HG03064 (cell line): ENCODE measurements around the gene COL6A1.

ENCODE experiments used
- ATAC-seq: cut with Tn5 transposase; IDR thresholded peaks from one replicate; pipeline ENCODE4 v1.9.1; 2021; ENCODE audit warnings: low read depth; ENCODE audit not compliant: unreplicated experiment

COL6A1 gene, protein sequence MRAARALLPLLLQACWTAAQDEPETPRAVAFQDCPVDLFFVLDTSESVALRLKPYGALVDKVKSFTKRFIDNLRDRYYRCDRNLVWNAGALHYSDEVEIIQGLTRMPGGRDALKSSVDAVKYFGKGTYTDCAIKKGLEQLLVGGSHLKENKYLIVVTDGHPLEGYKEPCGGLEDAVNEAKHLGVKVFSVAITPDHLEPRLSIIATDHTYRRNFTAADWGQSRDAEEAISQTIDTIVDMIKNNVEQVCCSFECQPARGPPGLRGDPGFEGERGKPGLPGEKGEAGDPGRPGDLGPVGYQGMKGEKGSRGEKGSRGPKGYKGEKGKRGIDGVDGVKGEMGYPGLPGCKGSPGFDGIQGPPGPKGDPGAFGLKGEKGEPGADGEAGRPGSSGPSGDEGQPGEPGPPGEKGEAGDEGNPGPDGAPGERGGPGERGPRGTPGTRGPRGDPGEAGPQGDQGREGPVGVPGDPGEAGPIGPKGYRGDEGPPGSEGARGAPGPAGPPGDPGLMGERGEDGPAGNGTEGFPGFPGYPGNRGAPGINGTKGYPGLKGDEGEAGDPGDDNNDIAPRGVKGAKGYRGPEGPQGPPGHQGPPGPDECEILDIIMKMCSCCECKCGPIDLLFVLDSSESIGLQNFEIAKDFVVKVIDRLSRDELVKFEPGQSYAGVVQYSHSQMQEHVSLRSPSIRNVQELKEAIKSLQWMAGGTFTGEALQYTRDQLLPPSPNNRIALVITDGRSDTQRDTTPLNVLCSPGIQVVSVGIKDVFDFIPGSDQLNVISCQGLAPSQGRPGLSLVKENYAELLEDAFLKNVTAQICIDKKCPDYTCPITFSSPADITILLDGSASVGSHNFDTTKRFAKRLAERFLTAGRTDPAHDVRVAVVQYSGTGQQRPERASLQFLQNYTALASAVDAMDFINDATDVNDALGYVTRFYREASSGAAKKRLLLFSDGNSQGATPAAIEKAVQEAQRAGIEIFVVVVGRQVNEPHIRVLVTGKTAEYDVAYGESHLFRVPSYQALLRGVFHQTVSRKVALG

DNA sequence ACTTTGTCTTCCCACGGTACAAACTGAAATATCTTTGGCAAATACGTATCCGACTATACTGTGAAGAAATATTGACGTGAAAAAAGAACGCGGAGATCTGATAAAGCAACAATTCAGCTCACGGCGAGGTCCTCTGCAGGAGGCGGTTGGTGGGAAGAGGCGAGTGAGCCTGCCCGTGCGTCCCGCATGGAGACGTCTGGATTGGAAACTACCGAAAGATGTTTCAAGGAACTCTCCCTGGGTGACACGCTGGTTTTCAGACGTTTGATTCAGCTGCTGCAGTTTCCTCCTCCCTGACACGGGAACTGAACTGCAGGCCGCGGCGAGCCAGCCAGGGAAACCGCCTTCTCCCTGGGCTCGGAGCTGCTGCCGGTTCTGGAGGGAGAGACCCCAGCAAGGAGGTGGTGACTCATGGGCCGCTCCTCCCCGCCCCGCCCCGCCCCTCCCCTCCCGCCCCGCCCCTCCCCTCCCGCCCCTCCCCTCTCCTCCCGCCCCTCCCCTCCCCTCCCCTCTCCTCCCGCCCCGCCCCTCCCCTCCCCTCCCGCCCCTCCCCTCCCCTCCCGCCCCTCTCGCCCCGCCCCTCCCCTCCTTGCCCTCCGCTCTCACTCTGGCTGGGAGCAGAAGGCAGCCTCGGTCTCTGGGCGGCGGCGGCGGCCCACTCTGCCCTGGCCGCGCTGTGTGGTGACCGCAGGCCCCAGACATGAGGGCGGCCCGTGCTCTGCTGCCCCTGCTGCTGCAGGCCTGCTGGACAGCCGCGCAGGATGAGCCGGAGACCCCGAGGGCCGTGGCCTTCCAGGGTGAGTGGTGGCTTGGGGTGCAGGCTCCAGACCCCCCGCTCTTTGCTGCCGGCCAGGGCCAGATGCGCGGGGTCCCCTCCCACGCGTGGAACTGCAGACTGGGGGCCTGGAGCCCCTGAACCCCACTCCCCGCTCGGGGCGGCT lies at the start of gene COL6A1:
Gene COL6A1, plus strand, starts transcription at position 620 of the 941 bp plus-strand sequence. Its CDS starts 81 bp downstream, at position 701.
- ATAC-seq: no peak

DNA sequence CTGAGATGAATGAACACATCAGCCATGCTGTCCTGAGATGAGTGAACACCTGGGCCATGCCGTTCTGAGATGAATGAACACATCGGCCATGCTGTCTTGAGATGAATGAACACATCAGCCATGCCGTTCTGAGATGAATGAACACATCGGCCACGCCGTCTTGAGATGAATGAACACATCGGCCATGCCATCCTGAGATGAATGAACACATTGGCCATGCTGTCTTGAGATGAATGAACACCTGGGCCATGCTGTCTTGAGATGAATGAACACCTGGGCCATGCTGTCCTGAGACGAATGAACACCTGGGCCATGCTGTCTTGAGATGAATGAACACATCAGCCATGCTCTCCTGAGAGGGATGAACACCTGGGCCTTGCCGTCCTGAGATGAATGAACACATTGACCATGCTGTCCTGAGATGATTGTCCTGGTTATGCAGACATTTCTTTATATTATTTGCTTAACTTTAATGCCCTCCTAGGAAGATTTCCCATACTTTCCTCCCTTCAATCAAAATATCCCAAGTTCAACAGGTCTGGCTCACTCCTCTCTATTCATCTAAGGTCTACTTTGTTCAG lies 48.6 kb upstream of the COL6A1 start:
- no peak for ATAC-seq

DNA sequence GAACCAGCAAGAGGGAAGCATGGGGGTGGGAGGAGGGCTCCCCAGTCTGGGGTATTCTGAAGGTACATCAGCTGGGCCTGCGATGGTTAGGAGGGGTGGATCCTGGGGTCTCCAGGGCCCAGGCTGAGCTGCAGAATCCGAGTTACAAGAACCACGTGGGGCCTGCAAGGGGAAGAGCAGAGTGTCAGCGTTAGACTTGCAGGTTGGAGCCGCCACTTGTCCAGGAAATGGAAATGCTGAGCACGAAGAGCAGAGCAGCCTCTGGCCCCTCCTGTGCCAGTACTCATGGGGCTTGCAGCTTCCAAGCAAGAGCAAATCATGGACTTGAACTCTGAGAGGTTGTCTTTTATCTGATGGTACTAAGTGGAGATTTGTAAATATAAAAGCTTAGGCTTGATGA lies 47.5 kb upstream of the COL6A1 start:
- ATAC-seq: no peak

DNA sequence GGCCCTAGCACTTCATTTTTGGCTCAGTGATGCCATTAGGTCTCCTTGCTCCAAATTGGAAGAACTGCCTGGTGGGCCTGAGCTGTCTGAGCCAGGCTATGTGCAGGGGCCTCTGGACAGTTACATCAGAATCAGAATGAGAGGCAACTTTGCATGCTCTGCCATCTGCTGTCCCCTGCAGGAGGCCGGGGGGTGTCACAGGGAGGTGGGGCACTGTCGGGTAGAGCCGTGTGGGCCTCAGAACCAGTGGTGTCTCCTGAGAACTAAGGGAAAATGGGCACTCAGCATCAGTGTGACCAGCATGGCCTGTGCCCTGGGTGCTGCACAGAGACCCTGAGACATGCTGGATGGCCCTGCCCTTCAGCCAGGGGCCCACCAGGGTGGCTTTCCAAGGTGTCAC lies 47.0 kb upstream of the COL6A1 start:
- ATAC-seq: no peak

DNA sequence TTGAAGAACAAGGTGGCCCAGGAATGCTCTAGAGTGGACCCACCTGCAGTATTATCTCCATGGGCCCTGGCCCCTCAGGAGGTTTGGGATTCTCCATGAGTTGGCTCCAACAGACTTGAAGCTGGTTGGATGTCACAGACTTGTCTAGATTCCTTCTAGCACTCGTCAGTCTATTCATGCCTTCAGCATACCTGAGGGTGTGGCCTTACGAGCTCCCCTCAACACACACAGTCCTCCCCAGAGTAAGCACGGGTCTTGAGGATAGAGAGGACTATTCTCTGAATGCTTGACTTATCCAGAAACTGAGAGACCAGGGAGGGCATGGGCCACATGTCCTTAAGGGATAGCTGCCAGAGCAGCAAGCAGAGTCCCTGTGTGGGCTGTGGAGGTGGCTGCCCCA lies 45.9 kb upstream of the COL6A1 start:
- no peak for ATAC-seq

DNA sequence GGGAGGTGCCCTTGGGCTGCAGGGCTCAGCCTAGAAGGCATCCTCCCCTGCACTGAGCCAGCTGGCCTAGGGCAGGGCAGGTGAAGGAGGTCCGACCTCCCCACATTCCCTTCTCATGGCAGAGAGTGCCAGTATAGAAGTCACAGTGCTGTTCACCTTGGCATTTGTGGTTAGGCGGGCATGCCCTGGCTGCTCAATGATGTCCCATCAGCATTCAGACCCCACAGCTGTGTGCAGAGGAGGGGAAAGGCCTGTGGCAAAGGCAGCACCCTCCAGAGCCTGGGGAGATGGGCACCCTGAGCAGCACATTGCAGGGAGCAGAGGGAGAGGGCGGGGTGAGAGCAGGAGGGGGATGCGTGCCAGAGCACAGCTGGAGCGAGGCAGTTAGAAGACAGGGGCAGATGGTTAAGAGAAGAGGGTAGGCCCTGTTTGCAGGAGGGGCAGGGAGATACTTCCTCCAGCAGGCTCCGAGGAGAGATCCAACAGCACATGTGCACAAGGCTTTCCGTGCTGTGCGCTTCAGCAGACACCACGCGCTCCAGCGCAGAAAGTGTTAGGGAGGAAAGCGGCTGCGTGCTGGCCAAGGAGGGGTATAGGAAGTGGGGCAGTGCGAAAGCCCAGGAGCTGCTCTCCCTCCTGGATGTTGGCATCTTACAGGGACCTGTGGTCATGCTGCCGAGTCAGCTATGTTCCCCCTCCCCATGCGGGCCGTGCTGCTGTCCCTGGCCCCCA lies 43.7 kb upstream of the COL6A1 start:
- no peak for ATAC-seq

DNA sequence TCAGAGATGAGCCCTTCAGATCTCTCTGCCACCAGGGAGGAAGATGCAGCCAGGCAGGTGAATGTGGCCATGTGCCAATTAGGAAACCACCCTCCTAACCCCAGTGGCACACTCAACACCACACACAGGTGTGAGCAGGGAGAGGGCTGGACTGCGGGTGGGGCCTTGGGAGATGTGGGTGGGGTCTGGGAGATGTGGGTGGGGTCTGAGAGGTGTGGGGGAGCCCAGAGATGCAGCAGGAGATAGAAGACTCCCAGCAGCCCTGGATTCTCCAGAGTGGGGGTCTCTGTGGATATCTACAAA lies 43.2 kb upstream of the COL6A1 start:
- no peak for ATAC-seq

DNA sequence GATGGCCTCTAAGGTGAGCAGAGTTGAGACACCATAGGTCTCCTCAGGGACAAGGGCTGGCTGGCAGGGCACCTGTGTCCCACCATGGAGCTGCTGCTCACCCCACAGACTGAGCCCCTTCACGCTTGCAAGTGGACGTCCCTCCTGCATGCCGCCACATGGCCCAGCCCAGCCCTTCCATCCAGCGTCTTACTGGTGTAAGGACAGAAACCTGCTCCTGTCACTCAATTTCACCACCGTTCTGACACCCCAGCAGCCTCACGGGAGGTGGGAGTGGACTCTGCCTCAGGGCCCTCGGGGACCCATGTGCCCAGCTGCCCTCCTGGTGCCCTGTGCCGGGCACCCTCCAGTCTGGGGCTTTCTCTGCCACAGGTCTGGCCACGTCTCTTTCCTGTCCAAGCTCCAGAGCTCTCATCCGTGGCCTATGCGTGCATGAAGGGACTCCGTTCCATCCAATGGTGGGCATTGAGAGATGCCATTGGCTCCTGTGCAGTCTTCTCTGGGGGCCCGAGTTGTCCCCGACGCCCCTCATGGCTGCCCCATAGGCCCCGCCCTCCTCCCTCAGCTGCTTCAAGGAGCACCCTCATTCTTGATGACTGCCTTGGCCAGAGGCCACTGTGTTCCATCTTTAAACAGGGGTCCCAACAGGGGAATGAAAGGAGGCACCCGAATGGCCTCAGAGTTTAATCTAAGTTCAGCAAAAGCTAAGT lies 42.6 kb upstream of the COL6A1 start:
- ATAC-seq: no peak

DNA sequence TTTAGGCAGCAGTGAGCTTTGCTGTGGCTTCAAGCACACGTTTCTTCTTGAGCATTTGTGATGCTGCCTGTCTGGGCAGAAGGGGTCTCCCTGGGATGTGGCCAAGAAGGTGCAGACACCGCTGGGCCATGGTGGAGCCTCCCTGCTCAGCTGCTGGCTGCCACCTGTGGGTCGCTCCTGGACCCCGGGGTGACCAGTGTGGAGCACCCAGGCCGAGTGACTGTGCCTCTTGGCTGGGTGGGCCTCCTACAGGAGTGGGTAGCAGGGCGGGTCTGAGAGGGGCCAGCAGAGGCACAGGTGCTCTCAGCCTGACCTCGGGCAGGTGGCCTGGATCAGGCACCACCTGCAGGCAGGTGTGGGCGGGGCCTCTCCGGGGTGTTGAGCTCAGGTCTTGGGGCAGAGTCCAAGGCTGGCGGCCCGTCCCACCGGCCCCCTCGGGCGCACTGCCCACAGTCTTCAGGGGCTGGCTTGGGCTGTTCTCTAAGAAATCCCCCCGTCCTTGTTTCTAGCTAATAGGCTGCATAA lies 42.0 kb upstream of the COL6A1 start:
- no peak for ATAC-seq

DNA sequence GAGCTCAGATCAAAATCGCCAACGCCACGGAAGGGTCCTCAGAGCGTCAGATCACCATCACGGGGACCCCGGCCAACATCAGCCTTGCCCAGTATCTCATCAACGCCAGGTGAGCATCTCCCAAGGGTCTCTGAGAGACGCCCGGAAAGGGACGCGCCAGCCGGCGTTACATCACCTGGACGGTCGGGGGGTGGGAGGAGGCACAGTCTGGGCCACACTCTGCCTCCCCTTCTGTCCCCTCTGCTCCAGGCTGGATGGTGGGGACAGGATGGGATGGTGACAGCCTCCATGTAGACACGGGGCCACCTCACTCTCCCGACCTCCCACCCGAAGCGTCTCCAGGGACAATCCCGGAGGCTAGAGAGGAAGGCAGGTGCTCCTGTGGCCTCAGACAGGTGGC lies 41.5 kb upstream of the COL6A1 start:
- ATAC-seq: no peak

DNA sequence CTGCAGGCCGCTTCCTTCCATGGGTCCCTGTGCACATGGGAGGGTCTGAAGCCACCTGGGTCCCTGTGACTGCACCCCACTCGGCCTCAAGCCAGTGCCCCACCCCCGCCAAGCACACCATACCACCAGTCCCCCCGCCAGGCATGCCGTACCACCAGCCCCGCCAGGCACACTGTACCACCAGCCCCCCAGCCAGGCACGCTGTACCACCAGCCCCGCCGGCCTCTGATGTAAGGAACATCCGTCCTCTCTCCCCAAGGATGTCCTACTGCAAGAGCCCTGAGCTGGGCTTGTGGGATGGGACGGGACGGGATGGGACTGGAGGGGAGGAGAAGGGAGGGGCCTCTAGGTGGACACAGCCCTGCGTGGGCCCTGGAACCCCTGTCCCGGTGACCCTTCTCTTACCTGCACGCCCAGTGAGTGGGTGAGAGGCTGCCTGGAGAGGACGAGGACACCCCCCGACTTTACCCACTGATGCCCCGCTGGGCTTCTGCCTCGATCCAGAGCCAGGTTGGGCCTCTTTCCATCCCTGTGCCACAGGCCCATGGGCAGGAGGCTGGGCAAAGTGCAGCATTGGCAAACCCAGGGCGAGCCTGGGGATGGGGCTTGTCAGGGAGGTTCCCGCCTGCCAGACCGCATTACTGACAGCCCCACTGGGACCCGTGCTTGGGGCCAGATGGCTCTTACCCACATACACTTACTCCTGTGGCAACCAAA lies 40.8 kb upstream of the COL6A1 start:
- ATAC-seq: no peak

DNA sequence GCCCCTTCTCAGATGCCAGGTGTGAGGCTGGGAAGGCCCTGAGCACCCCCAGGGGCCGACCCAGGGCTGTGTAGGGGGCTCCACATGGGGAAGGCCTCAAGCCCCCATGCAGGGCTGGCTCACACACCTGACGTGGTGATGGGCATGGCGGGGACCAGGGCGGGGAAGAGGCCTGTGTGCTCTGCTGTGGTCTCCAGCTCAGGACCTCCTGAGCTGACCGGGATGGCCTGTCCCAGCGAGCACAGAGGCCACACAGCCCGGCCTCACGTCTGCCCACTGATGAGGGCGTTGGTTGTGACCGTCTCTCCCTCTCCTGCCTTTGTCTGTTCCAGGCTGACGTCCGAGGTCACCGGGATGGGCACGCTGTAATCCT lies 40.2 kb upstream of the COL6A1 start:
- ATAC-seq: no peak

DNA sequence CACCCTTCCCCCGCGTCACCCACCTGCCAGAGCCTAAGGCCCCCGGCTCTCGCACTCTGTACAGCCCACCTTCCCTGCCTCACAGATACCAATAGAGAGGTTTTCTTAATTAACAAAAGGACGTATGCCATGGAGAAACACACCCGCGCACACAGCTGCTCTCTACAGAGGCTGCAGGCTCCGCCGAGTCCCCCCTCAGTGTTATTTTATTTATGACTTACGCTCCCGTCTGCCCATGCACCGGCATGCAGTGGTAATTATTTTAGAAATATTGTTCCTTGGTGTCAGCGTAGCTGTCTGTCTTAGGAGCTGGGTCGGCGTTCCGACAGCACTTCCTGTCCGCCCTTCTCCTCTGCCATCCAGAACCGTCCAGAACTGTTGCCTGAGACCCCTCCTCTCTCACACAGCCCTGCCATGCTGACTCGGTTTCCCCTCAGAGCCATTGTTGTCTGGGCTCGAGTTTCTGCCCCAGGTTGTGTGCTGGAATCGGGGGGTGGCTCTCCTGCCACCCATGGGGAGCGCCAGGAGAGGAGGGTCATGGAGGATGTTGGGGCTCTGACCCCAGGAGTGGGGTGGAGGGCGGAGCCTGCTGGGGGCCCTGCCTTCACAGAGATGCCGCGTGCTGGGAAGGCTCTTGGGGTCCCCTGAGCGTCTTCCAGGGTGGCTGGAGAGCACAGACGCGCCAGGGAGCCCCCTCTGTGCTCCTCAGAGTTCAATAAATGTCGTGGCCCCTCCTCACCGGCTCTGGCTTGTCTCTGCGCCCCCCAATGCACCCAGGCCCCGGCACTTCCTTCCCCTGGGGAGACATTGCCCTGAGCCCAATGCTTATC lies 39.6 kb upstream of the COL6A1 start:
- ATAC-seq: no peak

DNA sequence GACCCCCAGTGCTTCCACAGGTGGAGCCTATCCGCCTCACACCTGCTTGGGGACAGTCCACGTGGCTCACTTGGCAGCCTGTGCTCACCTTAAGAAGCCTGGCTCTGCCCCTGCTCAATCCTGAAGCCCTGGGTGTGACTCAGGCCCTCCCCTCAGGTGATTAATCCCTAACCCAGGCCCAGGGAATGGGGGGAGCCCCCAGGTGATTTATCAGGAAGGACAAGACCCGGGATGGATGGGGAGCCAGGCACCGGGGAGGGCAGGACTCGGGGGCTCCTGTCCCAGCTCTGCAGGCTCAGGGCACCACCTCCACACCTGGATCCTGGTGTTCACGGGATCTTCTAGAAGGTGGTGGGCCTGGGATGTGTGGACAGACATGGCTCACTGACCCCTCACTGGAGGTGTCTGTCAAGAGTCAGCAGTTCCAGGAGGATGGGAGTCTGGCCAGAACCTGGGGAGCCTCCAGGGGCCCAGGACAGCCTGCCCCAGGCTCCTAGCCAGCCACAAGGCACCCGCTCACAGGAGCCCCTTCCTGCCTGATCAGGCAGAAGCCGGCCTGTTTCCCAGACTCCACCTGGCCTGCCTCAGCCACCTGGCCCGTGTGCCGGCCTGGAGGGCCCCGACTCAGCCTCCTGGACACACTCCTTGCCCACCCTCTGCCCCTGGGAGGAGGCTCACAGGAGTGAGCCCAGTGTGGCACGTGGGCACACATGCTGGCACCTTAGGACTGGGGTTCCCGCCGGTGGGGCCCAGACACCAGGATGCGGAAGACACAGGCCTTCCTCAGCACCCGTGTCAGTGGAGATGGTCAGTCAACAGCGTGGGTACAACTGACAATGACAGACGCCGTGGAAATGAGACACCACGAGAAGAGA lies 38.6 kb upstream of the COL6A1 start:
- no peak for ATAC-seq

DNA sequence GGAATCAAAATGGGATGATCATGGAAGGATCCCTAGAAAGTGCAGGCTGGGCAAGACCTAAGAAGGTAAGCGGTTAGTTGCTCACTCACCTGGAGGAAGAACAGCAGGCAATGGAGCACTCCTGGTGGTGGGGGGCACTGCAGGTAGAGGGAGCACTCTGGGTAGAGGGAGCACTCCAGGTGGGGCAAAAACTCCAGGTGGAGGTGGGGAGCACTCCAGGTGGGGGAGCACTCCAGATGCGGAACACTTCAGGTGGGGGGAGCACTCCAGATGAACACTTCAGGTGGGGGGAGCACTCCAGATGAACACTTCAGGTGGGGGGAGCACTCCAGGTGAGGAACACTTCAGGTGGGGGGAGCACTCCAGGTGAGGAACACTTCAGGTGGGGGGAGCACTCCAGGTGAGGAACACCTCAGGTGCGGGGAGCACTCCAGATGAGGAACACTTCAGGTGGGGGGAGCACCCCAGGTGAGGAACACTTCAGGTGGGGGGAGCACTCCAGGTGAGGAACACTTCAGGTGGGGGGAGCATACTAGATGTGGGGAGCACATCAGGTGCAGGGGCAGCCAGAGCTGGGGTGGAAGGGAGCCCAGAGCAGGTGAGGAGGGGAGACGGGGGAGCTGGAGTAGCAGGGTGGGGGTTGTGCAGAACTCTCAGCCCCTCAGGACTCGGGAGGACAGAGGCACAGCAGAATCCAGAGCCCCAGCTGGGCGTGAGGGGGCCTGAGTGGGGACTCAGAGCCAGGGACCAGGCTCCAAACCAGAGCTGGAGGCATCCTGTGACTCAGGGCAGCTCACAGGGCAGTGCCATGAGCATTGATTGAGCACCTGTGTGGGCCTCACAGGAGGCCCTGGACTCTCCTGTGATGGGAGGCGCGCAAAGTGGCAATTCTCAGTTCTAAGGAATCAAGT lies 37.7 kb upstream of the COL6A1 start:
- ATAC-seq: no peak
